Measurements from ENCODE around the gene ABCD4. TPM values are rescaled to one million over a fixed set of nuclear protein-coding genes. Genes with fewer than 3 reads are reported as not detected.

The ABCD4 gene
- 10 to 100 TPM; 28.9 to 49.8 (median 43.2) TPM for total RNA-seq

DNA sequence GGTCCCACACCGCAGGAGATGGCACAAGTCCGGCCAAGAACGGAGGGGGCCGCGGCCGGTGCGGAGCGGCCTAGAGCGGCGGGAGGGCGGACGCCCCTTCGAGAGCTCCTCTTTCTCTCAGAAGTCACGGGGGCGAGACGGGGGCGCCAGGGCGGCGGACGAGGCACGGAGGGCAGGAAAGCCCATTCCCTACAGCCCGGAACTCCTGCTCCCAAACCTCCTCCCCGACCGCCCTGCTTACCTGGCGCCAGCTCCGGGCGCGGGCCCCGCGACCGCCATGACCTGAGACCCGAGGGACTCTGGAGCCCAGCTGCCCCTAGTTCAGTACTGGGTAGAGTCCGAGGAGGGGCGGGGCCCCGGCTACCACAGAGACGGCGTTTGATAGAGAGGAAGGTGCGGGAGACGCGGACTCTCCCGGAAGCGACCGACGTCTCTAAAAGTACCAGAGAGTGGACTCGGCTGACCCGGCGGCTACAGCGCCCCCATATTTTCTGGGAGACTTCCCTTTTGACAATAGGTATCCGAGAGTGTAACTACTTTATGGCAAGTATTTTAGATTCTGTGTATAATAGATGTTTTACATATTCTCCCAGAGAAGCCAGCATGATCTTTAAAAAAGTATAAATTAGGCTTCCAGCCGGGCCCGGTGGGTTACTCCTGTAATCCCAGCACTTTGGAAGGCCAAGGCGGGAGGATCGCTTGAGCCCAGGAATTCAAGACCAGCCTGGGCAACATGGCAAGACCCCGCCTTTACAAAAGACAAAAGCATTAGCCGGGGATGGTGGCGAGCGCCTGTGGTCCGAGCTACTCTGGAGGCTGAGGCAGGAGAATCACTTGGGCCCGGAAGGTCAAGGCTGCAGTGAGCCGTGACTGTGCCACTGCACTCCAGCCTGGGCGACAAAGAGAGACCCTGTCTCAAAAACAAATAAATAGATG is at the start of gene ABCD4:
Gene ABCD4, minus strand, starts transcription at position 301 of the 936 bp plus-strand sequence. Its CDS starts 22 bp downstream, at position 279.
- TF ChIP-seq, protein P1, sequence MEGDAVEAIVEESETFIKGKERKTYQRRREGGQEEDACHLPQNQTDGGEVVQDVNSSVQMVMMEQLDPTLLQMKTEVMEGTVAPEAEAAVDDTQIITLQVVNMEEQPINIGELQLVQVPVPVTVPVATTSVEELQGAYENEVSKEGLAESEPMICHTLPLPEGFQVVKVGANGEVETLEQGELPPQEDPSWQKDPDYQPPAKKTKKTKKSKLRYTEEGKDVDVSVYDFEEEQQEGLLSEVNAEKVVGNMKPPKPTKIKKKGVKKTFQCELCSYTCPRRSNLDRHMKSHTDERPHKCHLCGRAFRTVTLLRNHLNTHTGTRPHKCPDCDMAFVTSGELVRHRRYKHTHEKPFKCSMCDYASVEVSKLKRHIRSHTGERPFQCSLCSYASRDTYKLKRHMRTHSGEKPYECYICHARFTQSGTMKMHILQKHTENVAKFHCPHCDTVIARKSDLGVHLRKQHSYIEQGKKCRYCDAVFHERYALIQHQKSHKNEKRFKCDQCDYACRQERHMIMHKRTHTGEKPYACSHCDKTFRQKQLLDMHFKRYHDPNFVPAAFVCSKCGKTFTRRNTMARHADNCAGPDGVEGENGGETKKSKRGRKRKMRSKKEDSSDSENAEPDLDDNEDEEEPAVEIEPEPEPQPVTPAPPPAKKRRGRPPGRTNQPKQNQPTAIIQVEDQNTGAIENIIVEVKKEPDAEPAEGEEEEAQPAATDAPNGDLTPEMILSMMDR (IDR thresholded peaks at IDR 0.05; ENCODE audit: low read depth): no peak

GRCh38 chr14:74350928-74351323 is 48.2 kb upstream of the ABCD4 start:
- TF ChIP-seq, protein P1 (IDR thresholded peaks at IDR 0.05; ENCODE audit: low read depth): no peak

GRCh38 chr14:74350211-74350927 is 47.6 kb upstream of the ABCD4 start:
- TF ChIP-seq, protein P1 (IDR thresholded peaks at IDR 0.05; ENCODE audit: low read depth): no peak

- TF ChIP-seq, protein P1 (IDR thresholded peaks at IDR 0.05; ENCODE audit: low read depth): no peak
Measured at GRCh38 chr14:74349757-74350156, 47.0 kb upstream of the ABCD4 start.

- TF ChIP-seq, protein P1 (IDR thresholded peaks at IDR 0.05; ENCODE audit: low read depth): no peak
Measured at GRCh38 chr14:74348735-74349463, 46.2 kb upstream of the ABCD4 start.

- TF ChIP-seq, protein P1 (IDR thresholded peaks at IDR 0.05; ENCODE audit: low read depth): no peak
Measured at GRCh38 chr14:74348241-74348734, 45.6 kb upstream of the ABCD4 start, which contains the start of gene VRTN. Gene VRTN (plus strand): TSS chr14:74348471. CDS start chr14:74356784, 8,313 bp downstream.
